HG02588 (cell line): Measurements from ENCODE around the gene DCHS1.

Source experiments
- ATAC-seq: cut with Tn5 transposase; IDR thresholded peaks from one replicate; pipeline ENCODE4 v1.9.1; 2021; ENCODE audit warnings: mild to moderate bottlenecking, moderate library complexity; ENCODE audit not compliant: unreplicated experiment

The DCHS1 gene

DNA sequence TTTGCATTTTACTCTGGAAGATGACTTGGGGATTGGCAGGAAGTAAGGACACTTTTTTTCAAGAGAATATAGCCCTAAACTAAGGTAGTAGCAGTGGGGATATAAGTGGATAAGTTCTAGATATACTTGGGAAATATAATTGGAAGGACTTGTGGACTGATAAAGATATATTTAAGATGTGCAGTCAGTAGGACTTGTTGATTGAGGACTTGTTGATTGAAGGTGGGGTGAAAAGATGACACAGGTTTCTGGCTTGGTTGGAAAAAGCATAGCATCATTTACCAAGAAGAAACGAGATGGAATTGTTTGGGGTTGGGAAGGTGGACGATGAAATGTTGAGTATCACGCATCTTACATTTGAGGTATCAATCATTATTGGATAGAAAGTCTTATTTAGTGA, 42.1 kb downstream of the DCHS1 start:
- ATAC-seq = no peak

DNA sequence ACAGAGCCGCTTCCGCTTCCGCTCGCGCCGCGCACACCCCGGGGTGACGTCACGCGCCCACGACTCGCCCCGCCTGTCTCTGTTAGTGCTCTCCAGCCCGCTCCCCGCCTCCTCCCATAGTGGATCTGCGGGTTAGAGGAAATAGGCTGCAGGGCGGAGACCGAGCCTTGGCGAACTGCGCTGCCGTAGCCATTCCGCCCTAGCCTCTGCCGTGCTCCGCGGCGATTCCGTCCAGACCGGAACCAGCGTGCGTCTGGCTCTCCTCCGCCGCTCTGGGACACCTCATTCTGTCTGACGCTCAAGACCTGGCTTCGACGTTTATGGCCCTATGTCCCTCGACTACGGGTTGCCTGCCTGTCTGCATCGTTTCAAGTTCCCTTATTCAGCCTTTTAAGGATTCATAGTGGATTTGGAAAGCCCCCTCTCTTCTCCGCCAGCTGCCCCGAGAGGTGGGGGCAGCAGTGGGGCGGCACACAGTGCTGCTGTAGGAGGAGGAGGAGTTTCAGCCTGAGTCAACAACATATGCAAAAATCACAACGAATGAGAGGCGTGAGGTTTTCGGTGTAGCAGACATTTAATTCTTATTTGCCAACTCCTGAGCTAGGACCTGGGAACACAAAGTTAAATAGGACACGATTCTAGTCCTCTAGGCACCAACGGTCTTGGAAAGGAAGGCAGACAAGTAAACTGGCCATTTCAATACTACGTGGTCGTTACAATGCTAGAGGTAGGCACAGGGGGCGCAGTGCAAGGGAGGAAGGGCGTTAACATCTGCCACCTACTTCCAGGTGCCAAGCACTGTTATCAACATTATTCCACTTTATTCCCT, 43.2 kb downstream of the DCHS1 start, which contains the start of gene TAF10:
Gene TAF10 (minus strand): TSS at position 4 of the 829 bp plus-strand sequence. CDS start 27 bp downstream, outside the sequence.
- peak; percentile 85 for ATAC-seq

DNA sequence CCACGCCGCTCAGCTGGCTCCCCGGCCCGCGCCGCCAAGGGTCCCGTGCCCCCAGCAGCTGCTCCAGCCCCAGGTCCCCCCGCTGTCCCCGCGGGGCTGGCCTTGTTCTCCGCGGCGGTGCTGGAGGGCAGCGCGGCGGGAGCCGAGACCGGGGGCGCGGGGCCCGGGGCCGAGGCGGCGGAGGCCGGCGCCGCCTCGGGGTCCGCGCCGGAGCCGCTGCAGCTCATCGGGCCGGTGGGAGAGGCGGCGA, 43.7 kb downstream of the DCHS1 start:
- ATAC-seq = peak; percentile 10

- no peak for ATAC-seq
Measured at GRCh38 chr11:6611092-6611962, 44.3 kb downstream of the DCHS1 start.

- no peak for ATAC-seq
Measured at GRCh38 chr11:6610591-6610990, 45.0 kb downstream of the DCHS1 start.

- ATAC-seq = no peak
Measured at GRCh38 chr11:6609502-6610015, 46.0 kb downstream of the DCHS1 start.

GRCh38 chr11:6608726-6609501, 46.7 kb downstream of the DCHS1 start:
- no peak for ATAC-seq

GRCh38 chr11:6608011-6608410, 47.6 kb downstream of the DCHS1 start:
- ATAC-seq = no peak

DNA sequence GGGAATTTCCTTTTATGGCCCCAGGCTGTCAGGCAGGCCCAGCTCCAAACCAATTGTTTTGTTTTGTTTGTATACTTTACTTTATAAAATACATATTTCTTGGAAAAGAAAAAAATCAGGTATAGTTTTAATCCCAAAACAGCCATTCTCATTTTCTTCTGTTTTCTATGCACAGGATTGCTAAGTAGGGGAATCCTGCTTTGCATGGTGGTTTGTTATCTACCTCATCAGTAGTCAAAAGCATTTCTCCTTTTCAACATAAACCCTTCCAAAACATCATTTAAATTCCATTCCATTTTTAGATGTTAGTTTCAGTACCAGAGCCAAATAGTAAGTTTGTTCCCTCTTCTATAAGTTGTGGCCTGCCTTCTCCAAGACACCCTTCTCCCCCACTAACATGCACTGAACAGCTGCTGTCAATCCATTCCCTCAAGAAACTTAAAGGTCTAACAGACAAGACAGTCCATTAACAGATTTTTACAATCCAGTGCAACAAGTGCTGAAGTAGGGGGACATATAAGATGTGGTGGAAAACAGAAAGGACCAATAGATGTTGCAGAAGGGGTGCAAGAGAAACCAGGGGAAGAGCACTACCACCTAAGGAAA, 48.3 kb downstream of the DCHS1 start:
- no peak for ATAC-seq

- ATAC-seq = peak; percentile 44
Measured at GRCh38 chr11:6606471-6607189, 49.0 kb downstream of the DCHS1 start.

GRCh38 chr11:6604790-6605189, 50.8 kb downstream of the DCHS1 start:
- ATAC-seq = no peak

DNA sequence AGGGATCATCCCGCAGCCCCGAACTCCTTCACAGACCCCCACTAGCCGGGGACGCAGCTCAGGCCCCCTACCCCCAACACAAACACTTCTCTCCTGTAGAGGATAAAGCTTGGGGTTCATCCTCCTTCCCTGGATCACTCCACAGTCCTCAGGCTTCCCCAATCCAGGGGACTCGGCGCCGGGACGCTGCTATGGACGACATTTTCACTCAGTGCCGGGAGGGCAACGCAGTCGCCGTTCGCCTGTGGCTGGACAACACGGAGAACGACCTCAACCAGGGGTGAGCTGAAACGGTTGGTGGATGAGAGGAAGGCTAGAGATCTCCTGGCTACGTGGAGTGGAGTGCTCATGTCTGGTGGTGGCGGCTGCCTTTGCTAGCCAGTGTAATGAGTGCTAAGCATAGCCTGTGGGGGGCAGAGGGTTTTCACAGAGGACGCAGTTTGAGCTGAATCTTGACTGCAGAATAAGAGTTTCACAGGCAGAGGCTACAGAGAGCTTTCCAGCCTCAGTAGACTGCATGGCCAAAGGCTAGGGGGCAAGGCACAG, 51.5 kb downstream of the DCHS1 start:
- peak; percentile 28 for ATAC-seq

- ATAC-seq = peak; percentile 77
Measured at GRCh38 chr11:6603287-6604080, 52.1 kb downstream of the DCHS1 start, which contains the start of the genes ILK and RRP8. Gene ILK (plus strand): TSS chr11:6603774. CDS start chr11:6604272, 498 bp downstream. Gene RRP8 (minus strand): TSS chr11:6603616. CDS start chr11:6603502, 114 bp downstream.

GRCh38 chr11:6602096-6602940, 53.3 kb downstream of the DCHS1 start:
- ATAC-seq = no peak

DNA sequence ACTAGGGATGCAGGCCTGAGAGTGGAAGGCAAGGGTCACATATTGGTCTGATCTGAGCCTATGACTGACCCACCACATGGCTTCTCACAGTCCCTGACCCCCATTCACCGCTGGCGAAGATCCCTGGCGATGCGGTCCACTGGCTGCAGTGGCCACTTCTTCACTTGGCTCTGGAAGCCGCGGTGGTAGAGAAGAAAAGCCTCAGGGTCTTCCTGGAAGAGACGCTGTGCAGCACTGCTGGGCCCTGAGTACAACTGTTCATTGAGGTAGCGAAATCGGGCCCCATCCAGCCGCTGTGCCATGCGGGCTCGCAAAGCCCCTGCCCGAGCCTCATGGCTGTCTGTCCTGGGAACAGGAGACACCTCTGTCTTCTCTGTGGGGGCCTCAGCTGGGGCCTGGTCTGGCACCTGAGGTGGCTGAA, 54.6 kb downstream of the DCHS1 start:
- no peak for ATAC-seq

DNA sequence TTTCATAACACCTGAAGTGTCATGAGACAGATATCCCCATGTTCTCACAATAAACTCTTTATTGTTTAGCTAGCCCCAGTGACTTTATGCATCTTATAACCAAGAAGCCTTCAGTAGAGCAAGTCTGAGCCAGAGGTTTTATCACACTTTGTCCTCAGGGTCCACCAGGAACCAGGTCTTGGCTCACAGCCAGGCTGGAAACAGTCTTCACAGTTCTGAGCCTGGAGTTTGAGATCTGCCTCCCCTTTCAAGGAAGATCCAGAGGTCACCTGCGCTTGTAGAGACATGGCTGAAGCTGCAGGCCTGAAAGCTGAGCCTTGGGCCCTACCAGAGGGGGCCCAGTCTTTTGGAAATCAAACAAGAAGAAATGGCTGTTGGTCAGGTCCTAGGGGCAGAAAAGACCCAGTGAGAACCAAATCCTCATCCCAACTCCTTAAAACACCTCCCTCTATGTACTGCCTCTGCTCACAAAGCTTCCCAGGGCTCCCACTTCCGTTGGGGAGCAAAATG, 55.7 kb downstream of the DCHS1 start:
- no peak for ATAC-seq

DNA sequence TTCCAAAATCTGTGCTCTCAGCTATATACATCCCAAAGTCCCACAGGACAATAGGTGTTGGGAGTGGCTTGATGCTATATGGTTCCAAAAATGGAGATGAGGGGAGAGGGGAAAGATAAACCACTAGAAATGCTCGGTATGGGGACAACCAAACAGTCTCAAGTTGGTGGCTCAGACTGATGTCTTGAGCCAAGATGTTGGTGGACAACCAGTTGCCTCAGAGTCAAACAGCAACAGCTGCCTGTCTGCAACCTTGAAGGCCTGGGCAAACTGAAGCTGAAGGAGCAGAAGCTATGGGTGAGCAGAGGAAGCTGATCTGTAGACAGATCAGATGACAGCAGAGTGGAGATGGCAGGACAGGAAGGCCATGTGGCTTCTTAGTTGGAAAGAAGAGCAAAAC, 56.2 kb downstream of the DCHS1 start:
- no peak for ATAC-seq

DNA sequence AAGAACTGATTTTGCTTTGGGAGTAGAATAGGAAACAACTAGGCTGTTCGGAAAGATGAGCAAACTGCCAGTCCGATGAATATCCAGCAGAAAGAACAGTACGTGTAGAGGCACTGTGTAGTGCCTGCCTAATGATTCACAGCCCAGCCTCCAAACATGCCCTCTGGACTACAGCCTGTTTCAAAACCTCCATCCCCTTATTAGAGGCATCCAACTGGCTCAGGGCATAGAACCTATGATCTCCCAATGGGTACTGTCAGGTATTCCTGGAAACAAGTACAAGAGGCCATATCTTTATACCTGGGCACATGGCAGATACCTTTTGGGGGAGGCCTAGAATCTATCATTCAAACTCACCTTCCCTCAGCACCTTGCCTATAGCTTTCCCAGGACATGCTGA, 57.1 kb downstream of the DCHS1 start:
- no peak for ATAC-seq
